GM12865 (cell line): Measurements from ENCODE around the gene LOXL4.

Experiments used
- DNase-seq: peaks from one replicate; pipeline ENCODE4 v3.0.0; 2010; ENCODE audit warnings: low read depth
- H3K4me3 ChIP-seq: 2 replicates; pipeline ENCODE4 v1.5.1; 2011; ENCODE audit warnings: mild to moderate bottlenecking, low read depth, low read length, control low read depth
- CTCF ChIP-seq: IDR thresholded peaks from 2 replicates; pipeline ENCODE4 v1.5.1; 2011; ENCODE audit warnings: low read length, control low read depth, low read depth, inconsistent platforms; ENCODE audit not compliant: insufficient read depth; ENCODE audit errors: missing control alignments

Gene LOXL4

GRCh38 chr10:98276311-98276710, 8.3 kb upstream of the LOXL4 start:
- TF ChIP-seq CTCF: no peak
- no peak for DNase-seq
- H3K4me3 ChIP-seq: no peak overlapping the region

GRCh38 chr10:98274562-98274961, 6.6 kb upstream of the LOXL4 start:
- TF ChIP-seq CTCF: no peak
- no peak for DNase-seq

GRCh38 chr10:98273057-98273850, 5.3 kb upstream of the LOXL4 start:
- H3K4me3 ChIP-seq: no peak overlapping the region
- no peak for TF ChIP-seq CTCF
- DNase-seq: no peak

More at GRCh38 chr10:98274562-98274961, 6.6 kb upstream of the LOXL4 start:
- no peak overlapping the region for H3K4me3 ChIP-seq

DNA sequence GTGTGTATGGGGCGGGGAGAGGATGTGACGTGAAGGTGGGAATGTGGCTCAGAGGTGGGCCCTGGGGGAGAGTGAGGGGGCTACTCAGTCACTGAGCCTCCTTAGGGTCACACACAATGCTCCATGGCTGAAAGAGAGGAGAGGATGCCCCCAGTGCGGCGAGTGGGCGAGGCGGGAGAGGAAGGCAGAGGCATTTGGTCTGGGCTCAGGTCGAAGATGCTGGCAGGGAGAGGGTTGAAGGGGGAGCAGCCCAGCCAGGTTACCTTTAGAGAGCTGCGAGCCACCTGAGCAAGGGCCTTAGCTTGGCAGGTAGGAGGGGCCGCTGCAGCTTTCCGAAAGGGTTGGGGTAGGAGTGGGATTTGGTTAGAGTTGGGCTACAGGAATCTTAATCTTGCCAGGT, 4.7 kb upstream of the LOXL4 start:
- TF ChIP-seq CTCF: no peak
- H3K4me3 ChIP-seq: no peak overlapping the region
- DNase-seq: no peak

GRCh38 chr10:98272245-98272644, 4.3 kb upstream of the LOXL4 start:
- TF ChIP-seq CTCF: no peak
- DNase-seq: no peak
- H3K4me3 ChIP-seq: no peak overlapping the region

- no peak for DNase-seq
- TF ChIP-seq CTCF: no peak
- no peak overlapping the region for H3K4me3 ChIP-seq
Measured at GRCh38 chr10:98270786-98271185, 2.8 kb upstream of the LOXL4 start.
